MCF 10A (cell line): ENCODE data around the gene MYCL. TPM values are rescaled to one million over a fixed set of nuclear protein-coding genes. Genes with fewer than 3 reads are reported as not detected.

ENCODE experiments used
- total RNA-seq: library from RNA; stranded (reverse); gene quantifications from 2 replicates; pipeline ENCODE4 v1.2.3, GENCODE V29; 2022

Gene MYCL
- total RNA-seq, 1 experiment from 2014 or later: 0.63 TPM

Other genes with a start within 250 kb of the MYCL start
- gene NT5C1A, start 229.8 kb downstream of the MYCL start, total RNA-seq: not detected in 2 replicates
- not detected in 2 replicates for gene HPCAL4, start 210.5 kb downstream of the MYCL start, total RNA-seq
- 44.8 and 45.8 TPM in 2 replicates for gene PPIE, start 163.0 kb downstream of the MYCL start, total RNA-seq
- not detected in 2 replicates for gene OXCT2, start 130.6 kb downstream of the MYCL start, total RNA-seq
- gene BMP8B, start 113.1 kb downstream of the MYCL start, total RNA-seq: 0.21 and 0.52 TPM in 2 replicates
- 27.4 and 30.6 TPM in 2 replicates for gene TRIT1, start 18.4 kb downstream of the MYCL start, total RNA-seq
- 49.1 and 52.9 TPM in 2 replicates for gene MFSD2A, start 53.2 kb upstream of the MYCL start, total RNA-seq
- 297 and 339 TPM in 2 replicates for gene CAP1, start 138.8 kb upstream of the MYCL start, total RNA-seq
- 55.4 and 56.4 TPM in 2 replicates for gene PPT1, start 195.3 kb upstream of the MYCL start, total RNA-seq